HG02840 (cell line): ENCODE results near the gene KLHL30.

ENCODE experiments used
- ATAC-seq: cut with Tn5 transposase; IDR thresholded peaks from one replicate; pipeline ENCODE4 v1.9.1; 2021; ENCODE audit warnings: mild to moderate bottlenecking, moderate library complexity, moderate number of reproducible peaks; ENCODE audit not compliant: unreplicated experiment, low FRiP score

The KLHL30 gene

GRCh38 chr2:238130111-238130695, 8.3 kb upstream of the KLHL30 start:
- no peak for ATAC-seq

- no peak for ATAC-seq
These were observed 7.5 kb upstream of the KLHL30 start for GRCh38 chr2:238130696-238131628.

- no peak for ATAC-seq
These were observed 6.6 kb upstream of the KLHL30 start for GRCh38 chr2:238131761-238132462.

- no peak for ATAC-seq
These were observed 5.7 kb upstream of the KLHL30 start for GRCh38 chr2:238132463-238133450.

- no peak for ATAC-seq
These were observed 4.7 kb upstream of the KLHL30 start for GRCh38 chr2:238133499-238134392.

GRCh38 chr2:238134393-238134785, 4.1 kb upstream of the KLHL30 start:
- no peak for ATAC-seq

GRCh38 chr2:238135601-238136150, 2.8 kb upstream of the KLHL30 start:
- ATAC-seq = no peak

- ATAC-seq = no peak
These were observed 1.5 kb upstream of the KLHL30 start for GRCh38 chr2:238136820-238137537.

GRCh38 chr2:238137885-238138284, 583 bp upstream of the KLHL30 start:
- no peak for ATAC-seq

GRCh38 chr2:238139196-238140039, 950 bp downstream of the KLHL30 start:
- no peak for ATAC-seq

- no peak for ATAC-seq
These were observed 1.6 kb downstream of the KLHL30 start for GRCh38 chr2:238140040-238140439.

- no peak for ATAC-seq
These were observed 2.5 kb downstream of the KLHL30 start for GRCh38 chr2:238140721-238141540.

GRCh38 chr2:238141541-238142318, 3.3 kb downstream of the KLHL30 start:
- ATAC-seq = no peak

GRCh38 chr2:238142382-238143205, 4.1 kb downstream of the KLHL30 start:
- ATAC-seq = no peak
